GM19397 (cell line): Measurements from ENCODE around the gene GABRB3.

Source experiments
- ATAC-seq: cut with Tn5 transposase; IDR thresholded peaks from one replicate; pipeline ENCODE4 v1.9.1; 2021; ENCODE audit warnings: mild to moderate bottlenecking, moderate library complexity; ENCODE audit not compliant: unreplicated experiment

Gene GABRB3

GRCh38 chr15:26561896-26562295, 211.0 kb downstream of the GABRB3 start:
- no peak for ATAC-seq

GRCh38 chr15:26561130-26561529, 211.7 kb downstream of the GABRB3 start:
- ATAC-seq, result no peak

- ATAC-seq, result no peak
Measured at GRCh38 chr15:26555898-26556297, 217.0 kb downstream of the GABRB3 start.

GRCh38 chr15:26551473-26551872, 221.4 kb downstream of the GABRB3 start:
- no peak for ATAC-seq

- no peak for ATAC-seq
Measured at GRCh38 chr15:26550880-26551279, 222.0 kb downstream of the GABRB3 start.

GRCh38 chr15:26537663-26538062, 235.2 kb downstream of the GABRB3 start:
- no peak for ATAC-seq

GRCh38 chr15:26531489-26531888, 241.4 kb downstream of the GABRB3 start:
- no peak for ATAC-seq

GRCh38 chr15:26525096-26525495, 247.8 kb downstream of the GABRB3 start:
- ATAC-seq, result no peak

GRCh38 chr15:26521691-26522198, 251.1 kb downstream of the GABRB3 start:
- ATAC-seq, result no peak

GRCh38 chr15:26521130-26521529, 251.7 kb downstream of the GABRB3 start:
- ATAC-seq, result no peak

GRCh38 chr15:26518885-26519284, 254.0 kb downstream of the GABRB3 start:
- no peak for ATAC-seq

- ATAC-seq, result no peak
Measured at GRCh38 chr15:26516102-26516980, 256.5 kb downstream of the GABRB3 start.

GRCh38 chr15:26504009-26504408, 268.9 kb downstream of the GABRB3 start:
- no peak for ATAC-seq
